GM19193 (cell line): ENCODE results near the gene MPP3.

Experiments
- POLR2A ChIP-seq: IDR thresholded peaks from 4 replicates; pipeline ENCODE4 v1.6.1; 2011; ENCODE audit not compliant: insufficient read depth, insufficient read length; ENCODE audit errors: extremely low read depth

Gene MPP3

DNA sequence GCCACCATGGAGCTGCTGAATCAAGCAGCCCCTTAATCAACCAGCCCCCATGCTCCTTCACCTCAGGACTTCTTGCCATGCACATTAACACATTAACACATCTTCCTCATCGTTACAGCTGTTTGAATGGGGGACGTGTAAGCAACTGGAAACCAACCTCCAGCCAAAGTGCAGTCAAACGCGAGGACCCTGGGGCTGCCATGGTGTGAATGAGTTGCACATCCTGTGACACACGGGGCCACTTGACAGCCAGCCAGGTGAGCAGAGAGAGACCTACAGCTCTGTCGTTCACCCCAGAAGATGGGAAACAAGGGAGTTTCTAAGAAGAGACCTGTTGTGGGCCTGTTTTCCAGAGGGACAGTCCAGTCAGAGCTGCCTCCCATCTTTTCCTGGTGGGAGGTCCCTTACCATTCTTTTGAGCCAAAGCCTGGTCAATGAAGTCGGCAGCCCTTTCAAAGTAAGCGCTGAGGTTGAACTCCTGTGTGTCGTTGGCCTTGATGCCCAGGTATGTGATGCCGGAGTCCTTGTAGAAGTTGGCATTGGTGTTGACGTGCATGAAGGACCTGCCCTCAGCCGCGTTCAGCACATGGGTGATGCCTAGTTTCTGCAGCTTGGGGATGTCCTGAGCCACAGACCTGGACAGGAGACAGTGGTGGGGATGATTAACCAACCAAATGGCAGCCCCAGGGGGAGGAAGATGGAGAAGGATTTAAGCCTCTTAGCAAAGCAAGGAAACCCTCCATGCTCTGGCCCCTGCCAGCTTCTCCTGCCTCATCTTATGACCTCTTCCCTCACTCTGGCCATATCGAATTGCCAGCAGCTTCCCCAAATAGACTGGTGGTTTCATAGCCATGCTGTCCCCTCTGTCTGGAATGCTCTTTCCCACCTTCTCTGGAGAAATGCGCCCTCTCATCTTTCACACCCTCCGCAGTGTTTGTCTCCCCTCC is 58.4 kb downstream of the MPP3 start:
- TF ChIP-seq POLR2A: no peak

DNA sequence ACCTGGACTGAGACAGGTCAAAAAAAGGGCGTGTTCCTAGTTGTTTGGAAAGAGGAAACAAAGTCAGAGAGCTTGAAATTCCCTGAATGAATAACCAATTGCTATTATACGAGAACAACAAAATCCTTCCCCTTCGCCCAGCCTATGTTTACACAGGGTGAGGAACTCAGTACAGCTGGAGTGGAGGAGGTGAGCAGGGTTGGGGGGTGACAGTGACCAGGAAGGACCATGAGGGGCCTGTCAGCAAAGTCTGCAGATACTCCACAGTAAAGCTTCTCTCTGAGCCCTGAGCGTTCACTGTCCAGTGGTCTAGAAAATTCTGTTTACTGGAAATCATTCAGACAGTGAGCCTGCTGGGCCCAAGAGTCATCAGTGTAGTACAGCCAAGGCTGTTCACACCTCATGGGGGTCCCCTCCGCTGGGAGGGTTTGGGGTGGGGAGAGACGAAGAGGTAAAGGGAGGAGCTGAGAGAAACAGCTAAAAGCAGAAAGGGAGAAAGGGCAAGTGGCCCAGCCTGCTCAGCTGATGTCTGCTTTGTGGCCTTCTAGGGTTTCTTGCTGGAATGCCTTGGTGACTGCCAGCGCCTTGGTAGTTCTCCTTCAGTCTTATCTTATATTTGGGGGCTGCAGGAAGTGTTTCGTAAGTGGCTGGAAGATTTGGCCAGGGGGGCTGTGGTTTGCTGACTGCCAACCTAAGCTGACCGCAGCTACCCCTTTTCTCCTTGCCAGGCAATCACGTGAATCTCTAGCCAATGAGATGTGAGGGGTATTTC is 59.9 kb downstream of the MPP3 start:
- TF ChIP-seq POLR2A: no peak

DNA sequence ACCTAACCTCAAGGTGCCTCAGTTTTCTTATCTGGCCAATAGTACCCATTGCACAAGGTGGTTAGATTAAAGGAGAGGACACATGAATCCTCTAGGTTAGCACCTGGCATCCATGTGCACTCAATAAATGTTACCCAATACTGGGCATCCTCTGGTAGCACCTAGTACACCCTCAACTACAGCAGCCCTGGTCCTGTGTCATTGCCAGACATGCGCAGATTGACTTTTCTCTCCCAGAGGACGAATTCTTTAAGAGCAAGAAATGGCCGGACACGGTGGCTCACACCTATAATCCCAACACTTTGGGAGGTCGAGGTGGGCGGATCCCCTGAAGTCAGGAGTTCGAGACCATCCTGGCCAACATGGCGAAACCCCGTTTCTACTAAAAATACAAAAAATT is 61.5 kb downstream of the MPP3 start:
- no peak for TF ChIP-seq POLR2A

DNA sequence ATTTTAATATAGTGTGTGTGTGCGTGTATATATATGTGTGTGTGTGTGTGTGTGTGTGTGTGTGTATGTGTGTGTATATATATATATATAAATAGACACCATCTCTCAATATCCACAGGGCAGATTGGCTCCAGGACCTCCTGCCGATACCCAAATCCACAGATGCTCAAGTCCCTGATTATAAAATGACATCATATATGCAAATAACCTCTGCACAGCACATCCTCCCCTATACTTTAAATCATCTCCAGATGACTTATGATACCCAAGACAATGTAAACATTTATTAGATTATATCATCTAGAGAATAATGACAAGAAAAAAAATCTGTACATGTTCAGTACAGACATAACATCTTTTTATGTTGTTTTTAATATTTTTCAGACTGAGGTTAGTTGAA is 62.0 kb downstream of the MPP3 start:
- TF ChIP-seq POLR2A: no peak

DNA sequence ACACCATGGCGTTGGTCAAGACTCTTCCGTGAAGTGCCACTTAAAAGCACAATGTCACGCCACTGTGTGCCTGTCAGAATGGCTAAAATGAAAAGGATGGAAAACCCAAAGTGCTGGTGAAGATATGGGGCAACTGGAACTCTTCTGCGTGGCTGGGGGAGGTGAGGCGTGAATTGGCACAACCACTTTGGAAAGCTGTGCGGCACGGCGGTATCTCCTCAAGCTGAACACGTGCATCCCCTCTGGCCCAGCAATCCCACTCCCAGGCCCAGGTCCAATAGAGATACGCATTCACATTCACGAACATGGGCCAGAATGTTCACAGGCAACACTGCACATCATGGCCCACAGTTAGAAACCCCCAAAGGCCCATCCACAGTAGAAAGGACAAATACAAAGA is 63.1 kb downstream of the MPP3 start:
- no peak for TF ChIP-seq POLR2A

DNA sequence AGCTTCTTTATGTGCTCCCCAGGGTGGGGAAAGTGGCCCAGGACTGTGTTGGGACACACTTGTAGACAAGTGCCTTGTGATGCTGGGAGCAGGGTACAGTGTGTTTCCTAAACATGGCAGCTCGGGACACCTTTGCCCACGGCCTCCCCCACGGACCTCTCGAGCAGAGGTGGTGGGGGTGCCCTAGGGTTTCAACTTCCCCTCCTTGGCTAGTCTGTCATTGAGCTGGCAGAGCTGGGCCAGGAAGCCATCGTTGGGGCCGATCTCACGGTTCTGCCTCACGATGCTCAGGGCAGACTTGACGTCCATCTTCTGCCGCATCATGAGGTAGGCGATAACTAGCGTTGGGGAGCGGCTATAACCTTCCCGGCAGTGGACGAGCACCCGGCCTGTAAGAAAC is 63.5 kb downstream of the MPP3 start:
- no peak for TF ChIP-seq POLR2A

DNA sequence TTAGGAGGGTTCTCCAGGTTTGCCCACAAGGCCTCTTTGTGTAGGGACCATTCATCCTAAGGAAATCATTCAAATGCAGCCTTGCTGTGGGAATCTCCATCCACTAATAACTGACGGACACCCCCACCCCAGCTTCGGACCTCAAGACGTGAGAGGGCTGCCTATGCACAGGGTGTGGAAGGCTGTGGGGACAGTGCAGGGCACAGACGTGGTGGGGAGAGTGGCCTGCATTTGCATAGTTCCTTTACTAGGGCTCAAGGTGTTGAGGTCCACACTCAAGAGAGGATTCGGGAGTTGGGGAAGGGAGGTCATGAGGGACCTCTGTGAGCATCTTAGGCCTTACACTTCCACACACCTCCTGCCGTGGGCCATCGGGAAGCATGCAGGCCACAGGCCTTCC is 64.0 kb downstream of the MPP3 start:
- TF ChIP-seq POLR2A: no peak

DNA sequence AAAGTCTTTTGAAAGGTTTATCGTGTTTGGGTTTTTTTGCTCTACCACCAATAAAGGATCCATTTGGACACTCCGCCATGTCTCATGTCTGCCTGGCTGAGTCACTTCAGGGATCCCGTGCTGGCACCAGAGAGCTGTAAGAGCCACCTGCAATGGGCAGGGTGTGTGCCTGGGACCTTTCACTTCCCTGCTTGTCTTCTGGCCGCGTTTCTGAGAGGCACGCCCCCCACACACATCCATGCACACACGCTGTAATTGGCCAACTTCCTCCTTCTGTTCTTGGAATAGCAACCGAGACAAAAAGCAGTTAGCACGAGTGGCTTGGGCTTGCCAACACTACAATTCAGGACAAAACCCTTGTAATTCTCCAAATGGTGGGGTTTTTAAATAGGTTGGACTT is 64.6 kb downstream of the MPP3 start:
- no peak for TF ChIP-seq POLR2A

DNA sequence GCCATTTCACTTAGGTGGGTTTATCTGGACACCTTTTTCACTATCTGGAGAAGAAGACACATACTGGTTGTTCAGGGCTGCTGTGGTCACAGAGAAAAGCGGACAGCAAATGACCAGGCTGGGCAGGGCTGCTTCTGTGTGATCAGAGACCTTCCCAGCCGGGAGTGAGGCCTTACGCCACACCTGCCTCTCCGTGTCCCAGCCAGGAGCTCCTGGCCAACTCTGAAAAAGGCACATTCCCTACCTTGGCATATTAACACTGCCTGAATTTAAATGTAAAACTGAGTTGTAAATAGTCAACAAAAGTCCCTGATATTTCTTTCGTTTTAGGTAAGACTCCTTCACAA is 65.3 kb downstream of the MPP3 start:
- no peak for TF ChIP-seq POLR2A

DNA sequence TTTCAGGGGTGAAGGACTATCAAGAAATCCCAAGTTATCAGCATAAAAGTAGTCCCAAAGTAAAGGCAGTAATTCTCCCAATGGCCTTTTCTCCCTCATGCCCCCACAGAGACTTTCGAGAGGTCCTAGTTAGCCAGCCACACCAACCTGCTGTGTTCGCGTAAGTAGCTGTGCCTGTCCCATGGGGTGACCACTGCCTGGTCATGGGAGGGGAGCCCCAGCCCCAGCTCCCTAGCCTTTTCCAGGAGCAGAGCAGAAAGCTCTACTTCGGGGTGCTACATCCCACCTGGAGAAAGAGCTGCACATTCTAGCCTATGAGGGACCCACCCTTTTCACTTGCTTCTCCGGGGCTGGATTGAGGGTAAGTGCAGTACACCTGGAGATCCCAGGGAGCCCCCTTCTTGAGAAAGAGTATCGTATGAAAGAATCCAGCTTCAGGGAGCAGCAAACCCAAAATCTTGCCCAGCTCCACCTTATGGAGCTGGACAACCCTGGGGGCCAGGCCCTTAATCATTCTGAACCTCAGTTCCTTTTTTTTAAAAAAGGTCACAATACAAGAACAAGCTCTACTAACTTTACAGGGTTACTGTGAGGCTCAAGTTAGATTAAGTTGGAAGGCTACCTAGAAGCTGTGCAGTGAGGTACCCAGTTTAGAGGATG is 65.8 kb downstream of the MPP3 start:
- no peak for TF ChIP-seq POLR2A

DNA sequence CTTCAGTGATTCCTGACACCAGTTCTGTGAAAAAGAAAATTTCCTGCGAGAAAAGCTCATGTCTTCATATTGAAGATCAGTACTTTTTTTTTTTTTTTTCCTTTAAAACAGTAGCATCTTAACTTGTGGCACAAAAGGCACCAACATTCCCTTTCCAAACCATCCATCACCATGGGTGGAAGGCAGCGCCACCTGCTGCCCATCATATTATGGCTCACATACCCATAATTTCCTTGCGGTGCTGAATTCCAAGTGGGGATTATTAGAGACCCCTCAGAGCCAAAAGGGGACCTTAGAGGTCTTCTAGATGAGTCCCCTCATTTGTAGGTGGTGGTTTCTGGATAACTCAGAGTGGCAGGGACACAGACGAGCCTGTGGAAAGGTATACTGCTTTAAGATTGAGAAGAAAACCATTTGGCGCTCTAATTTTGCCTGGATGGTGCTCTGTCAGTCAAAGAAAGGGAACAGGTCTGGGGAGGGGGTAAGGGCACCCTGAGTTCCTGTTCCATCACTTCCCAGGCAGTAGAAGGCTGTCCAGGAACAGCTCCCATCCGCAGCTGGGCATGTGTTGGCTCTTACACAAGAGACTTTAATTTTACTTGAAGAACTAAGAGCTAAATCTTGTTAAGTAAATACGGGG is 66.4 kb downstream of the MPP3 start:
- TF ChIP-seq POLR2A: no peak

DNA sequence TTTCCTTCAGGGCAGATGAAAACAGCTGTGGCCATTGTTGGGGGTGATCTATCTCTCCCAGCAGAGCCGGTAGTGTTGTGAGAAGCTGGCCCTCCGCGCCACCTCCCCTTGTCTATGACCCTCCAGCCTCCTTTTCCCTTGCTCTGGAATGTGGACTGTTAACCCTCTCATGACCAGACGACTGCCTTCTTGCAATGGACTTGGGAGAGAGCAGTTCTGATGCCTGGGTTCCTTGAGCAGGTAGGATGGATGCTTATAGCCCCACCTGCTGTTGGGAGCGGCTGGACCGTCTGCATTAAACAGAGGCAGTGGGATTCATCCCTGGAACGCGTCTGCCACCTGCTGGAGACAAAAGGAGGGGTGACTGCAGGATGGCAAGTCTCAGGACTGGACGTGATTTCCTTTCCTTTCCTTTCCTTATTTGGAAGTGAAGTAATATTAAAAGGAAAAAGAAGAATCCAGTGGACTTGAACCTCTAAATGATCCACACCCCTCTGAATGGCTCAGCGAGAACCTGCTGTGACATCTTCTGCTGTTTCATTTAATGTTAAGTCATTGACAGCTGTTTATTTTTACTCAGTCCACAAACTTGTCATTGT is 72.6 kb downstream of the MPP3 start:
- TF ChIP-seq POLR2A: no peak

DNA sequence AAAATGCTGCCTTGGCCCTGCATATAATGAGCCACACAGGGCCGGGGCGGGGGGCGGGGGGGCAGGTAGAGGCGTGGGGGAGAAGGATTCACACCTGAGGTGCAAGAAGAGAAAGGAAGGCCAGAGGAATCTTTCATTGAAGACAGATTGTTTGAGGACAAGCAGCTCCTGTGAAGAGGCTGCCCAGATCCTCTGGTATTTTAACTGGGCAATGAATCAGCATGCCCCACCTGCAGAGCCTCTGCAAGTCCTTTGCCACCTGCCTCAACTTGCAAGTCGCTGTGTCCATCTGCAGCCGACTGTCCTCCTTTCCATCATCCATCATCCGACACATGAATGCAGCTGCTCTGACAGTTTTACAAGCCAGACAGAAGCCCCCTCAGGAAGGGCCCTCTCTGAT is 73.1 kb downstream of the MPP3 start:
- TF ChIP-seq POLR2A: no peak

DNA sequence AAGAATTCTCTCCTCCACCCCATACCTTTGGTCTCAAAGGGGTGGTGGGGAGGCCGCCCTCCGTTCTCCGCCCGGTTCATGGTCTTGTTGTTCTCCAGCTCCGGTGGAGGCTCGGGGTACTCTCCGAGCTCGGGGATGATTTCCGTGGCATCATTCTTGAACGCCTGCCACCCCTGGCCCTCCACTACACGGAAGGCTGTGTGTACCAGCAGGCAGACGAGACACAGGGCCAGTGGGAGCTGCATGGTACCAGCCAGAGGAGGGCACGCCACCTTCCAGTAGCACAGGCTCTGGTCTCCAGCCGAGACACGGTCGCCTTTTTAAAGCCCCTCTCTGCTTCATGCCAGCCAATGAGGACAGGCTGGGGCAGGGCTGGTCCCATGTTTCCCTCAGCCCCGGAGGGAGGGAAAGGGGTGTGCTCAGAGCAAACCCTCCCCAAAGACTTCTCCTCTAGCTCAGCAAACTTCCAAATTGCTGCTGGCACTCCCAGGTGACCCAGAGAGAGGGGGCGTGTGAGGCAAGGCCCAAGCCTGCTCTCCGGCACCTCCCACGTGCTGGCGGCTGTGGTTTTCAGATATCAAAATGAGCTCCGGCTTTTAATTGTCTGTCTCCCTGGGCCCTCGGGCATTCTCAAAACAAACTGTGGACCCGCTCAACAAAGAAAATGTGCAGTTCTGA is 74.3 kb downstream of the MPP3 start, which contains the start of gene SOST:
SOST (minus strand) TSS at position 295 of the 678 bp plus-strand sequence; CDS start at position 245, 50 bp downstream.
- no peak for TF ChIP-seq POLR2A
